OCI-LY7 (cell line): ENCODE data around the gene SLC66A2.

Source experiments
- CTCF ChIP-seq: fragments of 200-600 bp; sonication (generic); conservative IDR thresholded peaks from 2 replicates; pipeline ENCODE4 v1.5.1; 2014; ENCODE audit warnings: mild to moderate bottlenecking, antibody characterized with exemption, low read length, moderate library complexity, mixed read lengths
- EZH2phosphoT487 ChIP-seq: fragments of 200-600 bp; sonication (generic); IDR thresholded peaks from 2 replicates; pipeline ENCODE4 v1.6.1; 2018; ENCODE audit warnings: low read depth, borderline replicate concordance, mild to moderate bottlenecking, mixed run types, antibody characterized with exemption, low read length, moderate library complexity, mixed read lengths

GRCh38 chr18:79912994-79913831, 38.2 kb downstream of the SLC66A2 start:
- TF ChIP-seq CTCF, result no peak
- no peak for TF ChIP-seq EZH2phosphoT487
